Pancreas (tissue), 10 donors: ENCODE measurements around the gene LBHD2. TPM values are rescaled to one million over a fixed set of nuclear protein-coding genes. Genes with fewer than 3 reads are reported as not detected.

Experiments used
- ATAC-seq, 4 donors: fragments of 200-7000 bp; cut with Tn5 transposase; one replicate each; pipeline versions ENCODE4 v1.8.0 to v1.9.1; 2020; ENCODE audit warnings: mild to moderate bottlenecking in 4 of 4, moderate library complexity in 4 of 4
- DNase-seq, 6 donors: peaks; one replicate each; pipeline ENCODE4 v3.0.0-alpha.2; 2020
- FAIRE-seq: peaks from 2 replicates; lab custom pipeline; 2012; peaks lifted over from hg19 to GRCh38; lab: Jason Lieb, UNC
- H3K27ac ChIP-seq, 4 donors: fragments of 200-600 bp; sonication (generic); 1 replicate in 3 of 4; 2 replicates in 1 of 4; pipeline versions ENCODE4 v1.5.0 to v1.8.0; 2020
- H3K27me3 ChIP-seq, 4 donors: fragments of 200-600 bp; one replicate each; pipeline ENCODE4 v1.8.0; 2021
- H3K36me3 ChIP-seq, 3 donors: fragments of 200-600 bp; sonication (generic) in 1 of 3; one replicate each; pipeline versions ENCODE4 v1.5.0 to v1.8.0; 2020 to 2021
- H3K4me1 ChIP-seq, 3 donors: fragments of 200-600 bp; one replicate each; pipeline ENCODE4 v1.8.0; 2021
- H3K4me3 ChIP-seq, 4 donors: fragments of 200-600 bp; sonication (generic) in 2 of 4; one replicate each; pipeline versions ENCODE4 v1.5.0 to v1.8.0; 2020 to 2021
- H3K9me3 ChIP-seq, 4 donors: fragments of 200-600 bp; one replicate each; pipeline ENCODE4 v1.8.0; 2021
- WGBS, 2 donors: extraction: QIAGEN DNeasy Blood & Tissue Kit; methylation state at CpG; one replicate each; pipeline ENCODE4 v1.1.7; 2013; 5-methylcytosine and 5-hydroxymethylcytosine counted together
- intact Hi-C, 3 donors: fragments of 100-400 bp; cut with DNase I; formaldehyde crosslinking; loops; one replicate each; pipeline versions ENCODE4 v1.11.1 to v1.14.2; 2022
- polyA plus RNA-seq, 2 donors: library from polyadenylated mRNA; stranded (reverse); fragments of 200-250 nt; gene quantifications; one replicate each; pipeline ENCODE4 v1.2.3, GENCODE V29; 2013
- total RNA-seq, 6 donors: library from RNA; stranded (reverse); fragmentation: NEBNext Ultra II Directional in 4 of 6; extraction: Animal tissue kit (Norgen Biotek cat#: 25700) in 4 of 6; gene quantifications; one replicate each; pipeline versions ENCODE4 v1.2.1 to v1.2.4, GENCODE V29; 2021 to 2023
- TF ChIP-seq, protein P1 (sequence below), 4 donors: fragments of 200-600 bp; sonication (generic) in 3 of 4; IDR thresholded peaks; one replicate each; pipeline versions ENCODE4 v1.5.0 to v1.8.0; 2021; ENCODE audit warnings: antibody characterized with exemption in 4 of 4
- donor health status: healthy with polysubstance abuse.
- donor health status: DM: no; HTN: no; CAD: no; lungs with moderate emphysema.
- donor health status: DM: no; HTN: no; CAD: no.
- donor health status: control.
- donor health status: control.
- donor health status: Bipolar disorder and iron deficiency.
- donor health status: DM: yes; HTN: yes; CAD: no.
- donor health status: DM: no; HTN: no; CAD: no.
- donor health status: DM: no; HTN: no; CAD: no.
- donor health status: DM: yes; HTN: yes; CAD: no.

The LBHD2 gene
- total and polyA plus RNA-seq, 8 donors, result not detected

GRCh38 chr14:103090481-103091020 is 6.5 kb downstream of the LBHD2 start:
- Histone ChIP-seq H3K4me1 (no peaks in the 10 kb centered on the region), H3K36me3 (no peaks in the 10 kb centered on the region), H3K27me3 (no peaks in the 10 kb centered on the region), H3K27ac (no peak overlapping the region), H3K4me3 (no peak overlapping the region), H3K9me3 (no peaks in the 10 kb centered on the region)
- WGBS, 2 donors, result 72% methylated on average over 12 of the region's 12 CpGs
- ATAC-seq, result no peak
- no peak for FAIRE-seq
- DNase-seq, result peak in 2 of 6 donors; percentile 30 to 56
- TF ChIP-seq, protein P1, sequence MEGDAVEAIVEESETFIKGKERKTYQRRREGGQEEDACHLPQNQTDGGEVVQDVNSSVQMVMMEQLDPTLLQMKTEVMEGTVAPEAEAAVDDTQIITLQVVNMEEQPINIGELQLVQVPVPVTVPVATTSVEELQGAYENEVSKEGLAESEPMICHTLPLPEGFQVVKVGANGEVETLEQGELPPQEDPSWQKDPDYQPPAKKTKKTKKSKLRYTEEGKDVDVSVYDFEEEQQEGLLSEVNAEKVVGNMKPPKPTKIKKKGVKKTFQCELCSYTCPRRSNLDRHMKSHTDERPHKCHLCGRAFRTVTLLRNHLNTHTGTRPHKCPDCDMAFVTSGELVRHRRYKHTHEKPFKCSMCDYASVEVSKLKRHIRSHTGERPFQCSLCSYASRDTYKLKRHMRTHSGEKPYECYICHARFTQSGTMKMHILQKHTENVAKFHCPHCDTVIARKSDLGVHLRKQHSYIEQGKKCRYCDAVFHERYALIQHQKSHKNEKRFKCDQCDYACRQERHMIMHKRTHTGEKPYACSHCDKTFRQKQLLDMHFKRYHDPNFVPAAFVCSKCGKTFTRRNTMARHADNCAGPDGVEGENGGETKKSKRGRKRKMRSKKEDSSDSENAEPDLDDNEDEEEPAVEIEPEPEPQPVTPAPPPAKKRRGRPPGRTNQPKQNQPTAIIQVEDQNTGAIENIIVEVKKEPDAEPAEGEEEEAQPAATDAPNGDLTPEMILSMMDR (IDR thresholded peaks at IDR 0.05), result no peak
- intact Hi-C loops, result no loop called here

DNA sequence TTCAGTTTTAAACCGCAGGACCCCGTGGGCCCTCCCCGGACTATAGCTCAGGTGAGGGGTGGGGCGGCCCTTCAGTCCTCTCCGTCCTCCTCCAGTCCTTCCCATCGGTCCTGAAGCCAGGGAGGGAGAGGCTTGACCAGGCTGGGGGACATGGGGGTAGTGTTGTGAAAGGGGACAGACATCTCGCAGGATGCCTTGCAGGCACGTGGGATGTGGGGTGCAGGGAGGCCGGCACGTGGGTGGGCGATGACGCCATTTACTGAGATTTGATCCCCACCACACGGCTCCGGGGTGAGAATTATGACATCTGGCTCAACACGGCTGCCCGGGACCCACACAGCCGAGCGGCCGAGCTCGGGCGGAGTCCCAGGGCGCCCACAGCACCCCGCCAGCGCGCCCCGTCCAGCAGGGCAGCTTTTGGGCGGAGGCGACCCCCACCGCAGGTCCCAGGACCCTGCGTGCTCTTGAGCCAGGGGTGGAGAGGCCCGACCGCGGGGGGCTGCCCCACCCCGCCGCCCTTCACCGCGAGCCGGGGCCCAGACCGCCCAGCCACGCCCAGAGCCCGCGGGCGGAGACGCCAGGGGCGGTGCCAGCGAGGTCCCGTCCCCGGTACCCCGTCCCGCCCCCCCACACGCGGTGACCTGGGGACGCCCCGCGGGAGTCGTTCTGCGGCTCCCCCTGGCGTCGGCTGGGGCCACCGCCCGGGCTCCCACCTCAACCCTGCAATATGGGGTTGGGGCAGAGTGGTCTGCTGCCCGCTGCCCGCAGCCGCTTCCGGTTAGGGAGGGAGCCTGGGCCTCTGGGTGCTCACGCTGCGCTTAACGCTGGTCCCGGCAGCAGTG is 7.3 kb downstream of the LBHD2 start:
- no peaks in the 10 kb centered on the region for H3K9me3 ChIP-seq
- peak overlapping the region; percentile 22 to 56 (median 41) for H3K4me3 ChIP-seq
- H3K27me3 ChIP-seq, result no peaks in the 10 kb centered on the region
- peak overlapping the region in 1 of 4 donors; percentile 33 for H3K27ac ChIP-seq
- TF ChIP-seq, protein P1 (IDR thresholded peaks at IDR 0.05), result peak in 3 of 4 donors; percentile 32 to 54 (median 36)
- ATAC-seq (peak; percentile 78 to 92 (median 86)), FAIRE-seq (no peak), DNase-seq (peak in 5 of 6 donors; percentile 61 to 85 (median 80))
- intact Hi-C loops, result no loop called here
- WGBS, 2 donors, result 7 to 9% methylated on average over 57 to 69 of the region's 69 CpGs
- no peaks in the 10 kb centered on the region for H3K4me1 ChIP-seq
- no peaks in the 10 kb centered on the region for H3K36me3 ChIP-seq

DNA sequence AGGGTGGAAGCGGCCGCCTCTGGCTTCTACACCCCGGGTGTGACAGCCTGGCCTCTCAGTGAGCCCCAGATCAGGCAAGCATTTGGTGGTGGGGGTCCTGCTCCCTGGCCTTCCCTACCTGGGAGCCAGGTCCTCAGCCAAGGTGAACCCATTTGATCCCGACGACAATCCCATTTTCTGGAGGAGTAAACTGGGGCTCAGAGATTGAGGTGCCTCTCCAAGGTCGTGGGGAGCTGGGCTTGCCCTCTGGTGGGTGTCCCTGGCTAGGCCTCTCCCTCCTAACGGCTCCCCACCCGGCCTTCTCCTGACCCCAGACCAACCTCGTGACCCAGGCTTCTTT is 7.8 kb downstream of the LBHD2 start:
- ATAC-seq (peak in 1 of 4 donors; percentile 2), FAIRE-seq (no peak)

DNA sequence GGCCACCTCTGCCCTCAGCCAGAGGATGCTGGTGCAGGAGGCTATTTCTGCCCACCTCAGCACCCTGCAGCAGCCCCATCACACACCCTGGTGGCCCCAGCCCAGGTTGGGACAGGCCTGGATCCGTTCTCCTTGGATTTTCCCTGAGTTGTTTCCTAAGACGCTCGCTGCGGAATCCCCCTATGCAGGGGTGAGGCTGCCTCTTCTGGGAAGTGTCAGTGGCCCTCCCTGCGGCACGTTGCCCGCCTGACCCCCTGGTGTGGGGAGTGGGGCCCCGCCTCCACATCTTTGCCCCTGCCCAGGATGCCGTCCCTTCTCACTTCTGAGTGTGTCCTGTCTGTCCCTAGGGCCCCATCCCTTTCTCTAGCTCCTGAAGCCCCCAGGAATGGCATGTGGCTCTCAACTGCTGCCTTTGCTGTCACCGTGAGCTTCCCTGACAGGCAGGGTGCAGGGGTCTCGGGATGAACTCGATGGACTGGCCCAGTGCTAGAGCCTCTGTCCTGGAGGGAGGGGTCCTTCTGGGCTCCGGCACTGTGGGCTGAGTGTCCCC is 9.9 kb downstream of the LBHD2 start:
- no peak overlapping the region for H3K4me3 ChIP-seq
- WGBS, 2 donors, result 84 to 88% methylated on average over 13 of the region's 13 CpGs
- H3K9me3 ChIP-seq, result no peaks in the 10 kb centered on the region
- DNase-seq, result peak in 2 of 6 donors; percentile 18 to 46
- intact Hi-C loops, result no loop called here
- no peaks in the 10 kb centered on the region for H3K36me3 ChIP-seq
- H3K27me3 ChIP-seq, result no peaks in the 10 kb centered on the region
- H3K27ac ChIP-seq, result no peak overlapping the region
- FAIRE-seq, result no peak
- TF ChIP-seq, protein P1 (IDR thresholded peaks at IDR 0.05), result no peak
- H3K4me1 ChIP-seq, result peaks cover 2 to 4% (median 3%) of the 10 kb centered on the region in 3 donors
- ATAC-seq, result no peak

More for the DNA sequence above, 7.8 kb downstream of the LBHD2 start:
- WGBS, 2 donors, result 45% methylated on average over 9 of the region's 9 CpGs
- TF ChIP-seq, protein P1 (IDR thresholded peaks at IDR 0.05), result no peak
- Histone ChIP-seq H3K27me3 (no peaks in the 10 kb centered on the region), H3K9me3 (no peaks in the 10 kb centered on the region), H3K4me1 (no peaks in the 10 kb centered on the region), H3K4me3 (peak overlapping the region; percentile 22 to 56 (median 41)), H3K27ac (peak overlapping the region in 1 of 4 donors; percentile 33), H3K36me3 (no peaks in the 10 kb centered on the region)
- intact Hi-C loops, result no loop called here
- DNase-seq, result no peak
